GM06990 (cell line): ENCODE results near the gene SLC35E4.

Experiments used
- DNase-seq: peaks from one replicate; pipeline ENCODE4 v3.0.0-alpha.2; 2011; ENCODE audit not compliant: insufficient read length; ENCODE audit errors: extremely low read depth
- H3K27me3 ChIP-seq: replicated peaks from 2 replicates; pipeline ENCODE4 v1.6.0; 2011; ENCODE audit warnings: low read length; ENCODE audit not compliant: control insufficient read depth, insufficient read depth
- H3K36me3 ChIP-seq: 2 replicates; pipeline ENCODE4 v1.5.1; 2011; ENCODE audit warnings: low read length; ENCODE audit not compliant: control insufficient read depth, insufficient read depth
- H3K4me3 ChIP-seq: replicated peaks from 2 replicates; pipeline ENCODE4 v1.5.1; 2011; ENCODE audit warnings: low read depth, mild to moderate bottlenecking, control low read depth, low read length
- CTCF ChIP-seq: IDR thresholded peaks from 2 replicates; pipeline ENCODE4 v1.5.1; 2011; ENCODE audit warnings: low read length, control low read depth, mild to moderate bottlenecking, inconsistent platforms; ENCODE audit not compliant: insufficient read depth, poor library complexity, severe bottlenecking

The SLC35E4 gene

GRCh38 chr22:30643055-30643875, 7.7 kb downstream of the SLC35E4 start:
- no peak for DNase-seq
- Histone ChIP-seq H3K4me3 (no peak overlapping the region), H3K36me3 (no peaks in the 10 kb centered on the region), H3K27me3 (no peaks in the 10 kb centered on the region)
- TF ChIP-seq CTCF, result no peak

- H3K4me3 ChIP-seq, result no peak overlapping the region
- no peaks in the 10 kb centered on the region for H3K27me3 ChIP-seq
- no peaks in the 10 kb centered on the region for H3K36me3 ChIP-seq
- TF ChIP-seq CTCF, result no peak
- DNase-seq, result no peak
Observed at GRCh38 chr22:30646518-30647160, 11.1 kb downstream of the SLC35E4 start.

GRCh38 chr22:30647536-30647935, 12.0 kb downstream of the SLC35E4 start:
- DNase-seq, result no peak
- no peak for TF ChIP-seq CTCF
- H3K27me3 ChIP-seq, result no peaks in the 10 kb centered on the region

GRCh38 chr22:30648825-30649224, 13.2 kb downstream of the SLC35E4 start:
- H3K4me3 ChIP-seq, result no peak overlapping the region
- DNase-seq, result no peak
- H3K36me3 ChIP-seq, result no peaks in the 10 kb centered on the region
- no peak for TF ChIP-seq CTCF
- H3K27me3 ChIP-seq, result no peaks in the 10 kb centered on the region

More at GRCh38 chr22:30647536-30647935, 12.0 kb downstream of the SLC35E4 start:
- H3K4me3 ChIP-seq, result no peak overlapping the region
- no peaks in the 10 kb centered on the region for H3K36me3 ChIP-seq

GRCh38 chr22:30649430-30650007, 13.9 kb downstream of the SLC35E4 start:
- peak; percentile 9 for TF ChIP-seq CTCF
- DNase-seq, result peak; percentile 49
- H3K4me3 ChIP-seq, result no peak overlapping the region
- no peaks in the 10 kb centered on the region for H3K27me3 ChIP-seq
- no peaks in the 10 kb centered on the region for H3K36me3 ChIP-seq
